ENCODE measurements around the gene ANKS1B.

The ANKS1B gene

DNA sequence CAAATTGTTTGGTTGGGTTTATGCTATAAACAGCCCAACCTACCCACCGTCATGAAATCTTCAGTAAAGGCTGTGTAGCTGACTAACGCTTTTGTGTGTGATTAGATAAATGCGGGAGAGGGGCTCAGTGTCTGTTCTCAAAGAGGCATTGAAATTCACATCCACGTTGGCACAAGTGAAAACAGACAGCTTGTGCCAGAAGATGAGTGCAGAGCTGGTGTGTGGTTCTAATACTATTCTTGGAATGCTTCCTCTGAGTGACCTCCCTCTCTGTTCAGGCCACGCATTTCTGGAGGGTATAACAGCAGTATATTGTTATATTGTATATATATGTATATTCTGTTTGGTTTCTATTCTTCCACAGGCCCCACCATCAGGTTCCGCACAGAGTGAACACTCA, 1075.9 kb downstream of the ANKS1B start:
- no peak for FAIRE-seq

DNA sequence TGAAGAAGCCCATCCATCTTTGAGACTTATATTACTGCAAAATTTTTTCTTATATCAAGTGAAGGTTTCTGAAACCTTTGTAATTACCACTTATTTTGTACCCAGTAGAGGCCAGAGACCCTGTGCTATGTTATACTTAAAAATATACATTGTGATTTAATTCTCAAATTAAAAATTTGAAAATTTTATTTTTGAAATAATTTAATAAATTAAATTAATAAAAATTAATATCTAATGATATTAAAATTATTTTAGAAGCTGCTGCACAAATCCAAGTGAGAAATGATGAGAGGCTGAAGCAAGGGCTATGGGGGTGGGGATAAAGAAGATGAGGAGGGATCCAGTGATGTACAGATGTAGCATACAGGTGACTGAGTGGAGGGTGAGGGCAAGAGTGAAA, 1080.9 kb downstream of the ANKS1B start:
- FAIRE-seq, result no peak

DNA sequence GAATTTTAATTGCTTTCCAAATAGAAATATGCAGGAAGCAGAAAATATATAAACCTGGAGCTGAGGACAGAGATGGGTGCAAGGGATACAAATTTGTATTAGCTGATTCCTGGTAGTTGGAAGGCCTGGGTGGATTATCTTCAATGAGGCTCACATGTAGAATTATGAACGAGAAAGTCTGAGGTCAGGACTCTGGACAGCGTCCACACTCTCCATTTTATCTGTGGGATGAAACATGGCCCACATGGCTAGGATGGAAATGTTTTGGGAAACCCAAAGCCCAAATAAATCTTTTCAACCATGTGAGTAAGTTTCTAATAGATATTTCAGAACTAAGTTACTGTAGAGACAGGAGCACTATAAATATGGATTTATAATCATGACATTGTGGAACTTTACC, 1083.5 kb downstream of the ANKS1B start:
- no peak for FAIRE-seq

DNA sequence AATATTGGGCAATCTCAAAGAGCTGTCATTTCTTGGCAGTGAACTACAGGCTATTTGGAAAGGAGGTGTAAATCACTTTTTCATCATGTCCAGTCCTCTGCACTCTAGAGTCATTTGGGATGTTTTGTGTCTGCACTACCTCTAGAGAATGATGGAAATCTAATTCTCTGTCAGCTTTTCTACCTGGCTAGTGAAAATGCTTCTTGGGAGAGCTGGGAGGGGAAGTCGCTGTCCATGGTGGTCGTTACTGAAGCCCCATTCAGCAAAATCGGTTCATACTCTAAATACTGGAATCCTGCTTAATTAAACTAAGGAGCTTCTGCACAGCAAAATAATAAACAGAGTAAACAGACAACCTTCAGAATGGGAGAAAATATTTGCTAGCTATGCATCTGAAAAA, 1087.8 kb downstream of the ANKS1B start:
- FAIRE-seq, result no peak

DNA sequence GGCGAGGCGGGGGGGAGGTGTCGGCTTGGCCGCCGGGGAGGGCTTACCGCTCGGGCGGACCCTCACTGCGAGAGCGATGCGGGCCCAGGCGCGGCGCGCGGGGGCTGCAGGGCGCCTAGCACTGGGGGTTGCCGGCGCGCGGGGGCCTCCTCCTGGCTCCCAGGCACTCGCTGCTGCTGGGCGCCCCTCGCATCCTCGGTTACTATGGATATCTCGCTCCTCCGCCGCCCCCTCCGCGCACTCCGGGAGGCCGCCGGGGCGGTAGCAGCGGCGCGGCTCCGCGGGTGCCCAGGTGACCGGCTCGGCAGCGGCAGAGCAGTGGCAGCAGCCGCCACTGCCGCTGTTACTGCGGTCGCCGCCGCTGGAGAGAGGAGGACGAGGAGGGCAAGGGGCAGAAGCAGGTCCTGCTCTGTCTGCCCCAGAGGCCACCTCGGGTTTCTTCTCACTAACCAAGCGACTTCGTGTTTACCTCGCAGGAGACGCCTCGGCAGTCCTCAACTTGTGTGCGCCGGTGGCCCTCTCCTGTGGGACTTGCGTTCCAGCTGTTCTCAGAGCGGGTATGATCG, 1089.6 kb downstream of the ANKS1B start:
- FAIRE-seq, result no peak

DNA sequence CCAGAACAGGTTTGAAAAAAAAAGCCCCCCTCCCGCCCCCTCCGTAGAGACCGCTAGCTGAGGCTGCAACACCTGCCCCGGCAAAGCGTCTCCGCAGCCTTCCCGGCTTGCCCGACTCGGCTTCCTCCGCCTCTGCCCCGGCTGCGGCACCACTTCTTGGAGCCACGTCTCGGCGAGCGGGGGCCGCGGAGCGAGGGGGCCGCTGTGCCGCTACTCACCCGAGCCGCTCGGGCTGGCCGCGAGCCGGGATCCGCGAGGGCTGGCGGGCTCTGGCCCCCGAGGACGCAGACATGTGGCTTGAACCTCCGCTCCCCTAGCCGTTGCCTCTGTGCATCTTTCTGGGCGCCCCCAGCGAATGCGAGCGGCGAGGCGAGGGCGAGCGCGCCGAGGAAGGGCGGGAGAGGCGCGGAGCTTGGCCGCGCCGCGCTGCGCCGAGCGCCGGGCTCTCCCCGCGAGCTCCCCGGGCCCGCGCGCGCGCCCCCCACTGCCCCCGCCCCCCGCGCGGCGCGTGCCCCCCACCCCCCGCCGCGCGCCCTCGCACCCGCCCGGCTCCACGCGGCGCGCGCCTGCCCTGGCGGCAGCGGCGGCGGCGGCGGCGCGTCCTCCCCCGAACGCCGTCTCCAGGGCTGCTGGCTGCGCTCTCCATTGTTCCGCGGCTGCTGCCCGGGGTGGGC, 1090.2 kb downstream of the ANKS1B start:
- FAIRE-seq, result no peak

DNA sequence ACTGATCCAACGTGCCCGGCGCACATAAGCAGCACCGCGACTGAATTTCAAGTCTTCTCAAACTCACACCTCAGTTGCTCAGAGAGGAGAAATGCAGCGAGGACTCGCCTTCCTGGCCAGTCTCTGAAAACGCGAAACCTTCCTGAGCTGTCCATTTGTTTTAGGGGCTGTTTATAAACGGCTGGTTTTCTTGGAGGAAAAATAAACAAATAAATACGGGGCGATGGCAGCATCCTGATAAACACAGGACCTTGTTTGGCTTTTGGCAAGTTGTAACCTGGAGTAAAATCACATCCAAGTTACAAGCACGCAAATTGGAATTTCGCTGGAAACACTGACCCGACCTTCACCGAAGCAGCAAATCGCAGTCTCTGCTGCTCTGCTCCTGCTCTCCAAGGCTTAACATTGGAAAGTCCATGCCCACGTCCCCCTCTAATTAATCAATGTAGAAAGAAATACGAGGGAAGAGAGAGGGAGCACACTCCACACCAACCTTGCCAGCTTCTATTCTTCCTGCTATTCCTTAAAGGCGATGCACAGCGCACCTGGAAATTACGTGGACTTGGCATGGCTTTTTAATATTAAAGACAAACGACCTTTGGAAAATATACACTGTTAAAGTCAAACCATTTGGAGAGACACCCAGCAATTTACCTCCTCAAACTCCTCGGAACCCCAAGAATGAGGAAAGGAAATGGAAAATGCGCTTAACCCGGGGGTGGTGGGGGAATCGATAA, 1090.9 kb downstream of the ANKS1B start:
- no peak for FAIRE-seq

DNA sequence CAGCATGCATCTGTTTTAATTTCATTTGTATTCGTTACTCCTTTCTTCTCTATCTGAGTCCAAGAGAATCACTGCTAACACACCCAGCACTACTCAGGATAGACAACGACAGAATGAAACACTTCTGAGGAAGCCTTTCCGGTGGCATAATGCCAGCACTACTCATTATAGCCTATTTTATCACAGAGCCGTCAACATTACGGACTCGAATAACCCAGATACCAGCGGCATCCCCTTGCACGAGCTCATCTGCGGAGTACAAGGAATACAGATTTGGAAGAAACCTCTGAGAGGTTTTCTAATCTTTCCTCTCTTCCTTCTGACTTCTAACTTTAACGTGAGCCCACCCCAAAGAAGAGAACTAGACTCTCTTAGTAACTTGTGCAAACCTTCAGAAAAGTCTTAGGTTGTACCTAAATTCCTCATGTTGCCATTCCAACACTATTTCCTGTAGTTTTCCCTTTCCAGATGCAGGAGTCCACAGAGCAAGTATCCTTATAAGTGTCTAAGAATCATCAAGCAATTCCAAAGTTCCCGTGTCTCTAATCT, 1091.5 kb downstream of the ANKS1B start:
- FAIRE-seq, result no peak

DNA sequence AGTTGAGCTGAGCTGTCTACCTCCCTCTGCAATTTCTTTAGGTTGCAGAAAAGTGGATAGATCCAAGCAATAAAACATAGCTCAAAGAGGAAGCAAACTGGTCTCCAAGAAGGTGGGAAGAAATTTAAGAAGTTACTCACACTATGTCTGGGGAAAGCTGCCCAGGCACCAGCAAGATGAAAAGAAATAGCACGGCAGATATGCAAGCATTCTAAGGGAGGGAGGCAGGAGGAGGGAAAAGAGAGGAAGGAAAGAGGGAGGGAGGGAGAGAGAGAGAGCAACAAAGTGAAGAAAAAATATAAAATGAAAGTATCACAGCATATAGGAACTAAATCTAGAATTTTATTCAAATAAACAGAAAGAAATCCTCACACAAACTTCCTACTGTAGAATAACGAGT, 1099.0 kb downstream of the ANKS1B start:
- FAIRE-seq, result no peak

DNA sequence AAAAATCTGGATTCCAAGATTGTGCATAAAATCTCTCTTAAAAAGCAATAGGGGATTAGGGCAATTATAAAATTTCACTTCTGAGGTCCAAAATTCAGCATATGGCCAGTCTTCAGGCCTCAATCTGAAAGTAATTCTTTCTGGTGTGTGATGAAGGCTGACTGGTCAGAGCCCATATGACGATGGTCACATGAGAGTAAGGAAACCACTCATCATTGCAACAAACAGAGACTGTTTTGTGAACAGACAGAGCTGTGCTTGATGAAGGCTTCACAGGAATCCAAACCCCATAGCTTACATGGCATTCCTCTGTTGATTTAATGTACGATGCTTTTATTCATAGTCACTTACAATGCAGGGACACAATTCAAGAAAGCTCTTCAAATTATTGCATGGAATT, 1101.5 kb downstream of the ANKS1B start:
- FAIRE-seq, result no peak

DNA sequence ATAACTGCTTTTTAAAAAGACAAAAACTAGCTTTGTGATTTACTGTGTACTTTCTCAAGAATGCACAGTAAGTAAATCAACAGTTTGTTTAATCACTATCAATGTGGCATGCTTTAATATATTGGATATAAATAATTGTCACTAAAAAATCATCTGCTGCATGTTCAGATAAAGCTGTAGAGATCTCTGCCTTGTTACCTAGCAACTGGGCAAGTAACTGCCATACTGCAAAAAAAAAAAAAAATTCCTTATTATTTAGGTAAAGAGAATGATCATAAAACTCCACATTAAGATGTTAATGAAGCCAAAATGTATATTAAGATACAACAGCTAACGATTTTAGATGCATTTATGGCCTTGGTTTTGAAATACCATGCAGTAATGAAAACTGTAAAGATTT, 1102.2 kb downstream of the ANKS1B start:
- FAIRE-seq, result no peak

DNA sequence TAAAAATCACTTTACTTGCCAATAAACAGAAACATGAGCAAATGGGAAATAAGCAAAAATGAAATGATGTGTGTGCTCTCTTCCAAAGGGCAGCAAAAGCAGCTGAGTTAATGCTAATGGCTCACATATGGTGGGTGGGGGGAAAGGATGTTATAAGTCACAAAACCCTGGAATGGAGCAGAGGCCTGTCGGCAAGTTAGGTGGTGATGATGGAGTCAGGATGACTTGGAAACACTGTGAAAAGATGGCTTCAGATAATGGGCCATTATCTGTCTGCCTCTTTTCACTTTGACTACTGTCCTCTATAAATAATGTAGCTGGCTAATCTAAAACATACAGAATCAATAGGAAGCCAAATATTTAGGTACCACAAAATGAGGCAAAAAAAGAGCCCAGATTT, 1111.0 kb downstream of the ANKS1B start:
- FAIRE-seq, result no peak

DNA sequence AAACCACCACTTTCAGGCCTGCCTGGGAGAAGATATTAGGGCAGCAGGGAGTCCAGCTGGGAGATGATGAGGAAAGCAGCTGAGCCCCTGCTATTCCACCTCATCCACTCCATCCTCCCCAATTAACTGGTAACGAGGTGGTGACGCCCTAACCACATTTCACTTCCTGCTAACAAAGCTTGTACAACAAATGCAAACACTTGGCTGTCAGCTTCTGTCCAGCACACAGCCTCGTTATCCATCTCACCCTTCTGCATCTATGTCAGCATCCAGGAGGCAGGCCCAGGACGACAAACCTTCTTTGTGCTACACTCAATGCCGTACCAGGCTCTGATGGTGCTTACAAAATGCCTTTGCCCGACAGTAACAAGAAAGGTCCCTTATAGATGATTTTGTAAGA, 1114.2 kb downstream of the ANKS1B start:
- no peak for FAIRE-seq

DNA sequence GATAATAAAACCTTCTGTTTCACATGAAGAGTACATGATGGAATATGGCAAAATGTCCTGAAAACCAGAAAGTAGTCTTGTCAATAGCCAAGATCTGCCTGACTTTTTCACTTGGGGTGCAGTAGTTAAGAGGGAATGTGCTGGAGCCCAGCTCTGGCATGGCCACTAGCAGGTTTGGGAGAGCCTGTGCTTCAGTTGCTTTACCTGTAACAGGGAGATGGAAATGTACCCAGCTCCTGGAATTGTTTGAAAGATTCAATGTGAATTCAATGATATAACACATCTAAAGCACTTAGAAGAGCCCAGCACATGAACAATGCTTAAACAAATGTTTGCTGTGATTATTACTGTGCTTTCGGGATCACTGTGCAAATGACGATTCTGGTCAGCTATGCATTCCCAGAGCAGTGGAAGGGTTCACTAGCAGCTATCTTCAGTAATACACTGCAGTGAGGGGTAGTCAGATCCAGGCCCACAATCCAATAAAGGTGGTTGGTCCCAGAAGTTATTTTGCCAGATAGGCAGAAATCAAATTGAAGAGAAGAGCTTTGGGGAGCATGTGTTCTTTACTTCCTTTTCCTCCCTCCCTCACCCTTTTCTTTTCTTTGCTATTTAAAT, 1114.7 kb downstream of the ANKS1B start:
- no peak for FAIRE-seq

DNA sequence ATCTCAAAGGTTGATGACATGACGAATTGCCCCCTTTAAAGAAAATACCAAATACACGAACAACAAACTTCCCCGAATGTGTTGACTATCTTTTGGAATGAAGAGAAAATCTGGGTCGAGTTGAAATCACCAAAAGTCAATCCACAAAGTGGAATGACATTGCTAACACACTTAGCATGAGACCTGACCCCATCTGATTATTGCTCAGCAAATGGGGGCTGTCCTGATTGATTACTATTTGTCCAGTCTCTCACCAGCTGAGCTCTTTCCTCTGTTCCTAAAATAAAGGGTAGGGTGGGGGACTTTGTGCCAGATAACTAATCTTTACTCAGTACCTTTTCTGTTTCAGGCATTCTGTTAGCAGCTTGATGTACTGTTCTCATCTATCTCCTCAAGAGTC, 1116.2 kb downstream of the ANKS1B start:
- no peak for FAIRE-seq

DNA sequence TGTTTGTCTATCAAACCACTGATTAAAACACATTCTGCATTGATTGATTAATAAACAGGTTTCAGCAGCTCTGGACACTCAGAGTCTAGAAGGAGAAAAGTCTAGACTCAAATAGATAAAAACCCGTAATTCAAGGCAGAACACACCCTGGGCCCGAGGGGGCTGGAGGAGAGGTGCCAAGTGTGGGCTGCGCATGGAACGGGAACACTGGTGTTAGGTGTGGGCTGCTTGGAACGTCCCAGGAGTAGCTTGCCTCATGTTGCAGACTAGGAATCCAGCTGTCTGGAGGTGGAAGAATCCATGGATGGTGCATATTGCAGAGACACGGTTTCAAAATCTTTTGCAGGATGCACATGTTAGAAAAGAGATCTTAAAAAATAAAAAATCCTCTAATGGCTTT, 1116.7 kb downstream of the ANKS1B start:
- no peak for FAIRE-seq

DNA sequence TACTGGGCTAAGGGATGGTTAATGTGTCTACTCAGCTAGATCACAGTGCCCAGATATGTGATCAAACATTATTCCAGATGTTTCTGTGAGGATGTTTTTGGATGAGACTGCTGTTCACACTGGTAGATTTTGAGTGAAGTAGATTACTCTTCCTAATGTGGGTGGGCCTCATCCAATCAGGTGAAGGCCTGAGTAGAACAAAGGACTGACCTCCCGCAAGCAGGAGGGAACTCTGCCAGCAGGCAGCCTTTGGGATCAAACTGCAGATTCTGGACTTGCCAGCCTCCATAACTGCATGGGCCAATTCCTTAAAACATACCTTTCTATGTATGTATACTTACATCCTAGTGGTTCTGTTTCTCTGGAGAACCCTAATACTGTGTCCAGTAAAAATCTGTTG, 1120.4 kb downstream of the ANKS1B start:
- FAIRE-seq, result no peak

DNA sequence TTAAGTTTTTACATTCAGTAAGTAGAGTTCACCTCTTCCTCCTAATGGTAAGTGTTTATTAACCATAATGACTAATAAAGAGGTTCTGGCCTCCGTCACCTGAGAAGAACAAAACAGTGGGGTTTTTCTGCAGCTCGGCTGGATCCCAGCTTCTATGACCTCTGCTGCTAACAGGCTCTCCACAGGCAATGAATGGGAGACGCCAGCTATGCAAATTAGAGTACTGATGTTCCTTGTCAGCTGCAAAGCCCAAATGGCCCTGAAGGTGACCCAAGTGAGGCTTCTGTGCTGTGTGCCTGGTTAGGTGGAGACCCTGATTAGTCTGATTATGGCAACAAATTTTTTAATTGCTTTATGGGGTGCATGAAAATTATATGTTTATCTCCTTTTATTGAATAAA, 1121.6 kb downstream of the ANKS1B start:
- FAIRE-seq, result no peak

DNA sequence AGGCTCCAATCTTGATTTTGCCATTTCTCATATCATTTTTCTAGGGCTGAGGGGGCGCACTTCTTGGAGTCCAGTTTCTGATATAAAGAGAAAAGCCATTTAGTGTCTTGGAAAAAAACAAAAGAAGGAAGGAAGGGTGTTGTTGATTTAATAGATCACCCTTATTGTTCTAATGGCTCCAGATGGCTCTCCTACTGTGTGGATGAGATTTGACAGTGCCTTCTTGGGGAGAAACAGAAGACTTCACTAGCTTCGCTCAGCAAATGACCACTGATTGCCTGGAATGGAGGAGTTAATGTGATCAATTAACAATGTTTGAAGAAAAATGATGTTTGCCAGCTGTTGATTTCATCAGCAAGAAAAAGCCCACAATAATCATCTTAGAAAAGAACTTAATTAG, 1123.5 kb downstream of the ANKS1B start:
- no peak for FAIRE-seq

DNA sequence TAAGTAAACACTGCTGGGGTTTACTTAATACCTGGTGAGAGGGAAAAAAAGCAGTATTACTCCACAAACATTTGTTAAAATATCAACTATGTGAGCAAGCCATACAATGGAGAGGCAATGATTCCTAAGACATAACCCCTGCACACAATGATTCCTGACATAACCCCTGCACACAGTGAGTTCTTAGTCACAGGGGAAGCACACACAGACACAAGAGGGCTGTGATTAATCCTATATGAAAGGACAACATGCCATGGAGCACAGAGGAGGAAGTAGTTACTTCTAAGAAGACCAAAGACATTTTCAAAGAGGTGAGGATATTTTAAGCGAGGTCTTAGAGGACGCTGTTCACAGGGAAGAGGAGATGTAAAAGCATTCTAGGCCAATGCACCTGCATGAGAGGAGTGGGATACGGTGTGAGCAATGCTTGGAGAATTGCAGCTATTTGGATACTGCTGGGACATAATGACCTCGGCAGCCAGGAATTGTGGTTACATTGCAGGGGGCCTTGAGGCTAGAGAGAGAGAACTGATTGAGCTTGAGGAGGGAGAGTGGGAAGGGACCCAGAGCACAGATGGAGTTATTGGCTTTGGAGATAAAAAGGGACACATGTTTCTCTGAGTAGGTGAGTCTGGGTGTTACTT, 1127.7 kb downstream of the ANKS1B start:
- FAIRE-seq, result no peak

DNA sequence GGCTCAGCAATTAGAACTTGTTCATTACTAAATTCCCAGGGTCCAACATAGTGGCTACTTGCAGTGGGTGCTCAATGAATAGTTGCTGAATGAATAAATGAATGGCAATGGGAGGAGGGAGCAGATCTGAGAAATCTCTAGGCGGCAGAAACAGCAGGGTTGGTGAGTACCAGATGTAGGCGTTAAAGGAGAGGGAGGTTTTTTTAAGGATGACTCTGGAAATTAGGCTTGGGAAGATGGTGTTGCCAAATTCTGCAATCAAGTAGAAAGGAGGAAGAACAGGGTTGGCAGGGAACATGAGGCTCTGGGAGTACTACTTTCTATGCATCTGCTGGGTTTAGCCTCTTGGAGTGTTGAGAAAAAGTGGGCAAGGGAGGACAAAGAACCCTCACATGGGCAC, 1132.6 kb downstream of the ANKS1B start:
- no peak for FAIRE-seq

DNA sequence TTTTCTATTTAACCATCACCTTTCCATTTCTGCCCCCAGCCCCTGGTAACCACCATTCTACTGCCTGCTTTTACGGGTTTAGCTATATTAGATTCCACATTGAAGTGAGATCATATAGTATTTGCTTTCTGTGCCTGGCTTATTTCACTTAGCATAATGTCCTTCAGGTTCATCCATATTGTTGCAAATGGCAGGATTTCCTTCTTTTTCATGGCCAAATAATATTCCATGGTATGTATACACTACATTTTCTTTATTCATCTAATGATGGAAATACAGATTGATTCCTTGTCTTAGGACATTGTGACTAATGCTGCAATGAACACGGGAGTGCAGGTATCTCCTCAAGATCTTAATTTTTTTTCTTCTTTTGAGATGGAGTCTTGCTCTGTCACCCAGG, 1137.5 kb downstream of the ANKS1B start:
- no peak for FAIRE-seq

DNA sequence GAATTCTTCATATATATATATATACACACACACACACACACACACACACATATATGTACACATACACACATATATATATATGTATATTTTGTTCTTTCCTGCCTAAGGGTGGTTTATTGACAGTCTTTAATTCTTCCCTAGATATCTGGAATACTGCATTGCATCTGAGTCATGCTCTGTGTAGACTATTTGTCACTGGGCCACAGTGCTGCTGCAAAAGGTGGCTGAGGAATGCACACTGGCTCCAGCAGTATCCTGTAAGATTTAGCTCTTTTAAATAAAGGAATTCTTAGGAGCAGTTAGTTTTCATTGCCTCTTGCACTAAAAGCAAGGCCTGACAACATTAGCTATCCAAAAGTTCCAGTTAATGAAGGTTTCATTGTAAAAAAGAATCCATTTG, 1138.8 kb downstream of the ANKS1B start:
- no peak for FAIRE-seq

Measured in A204.1 (cell line).